ENCODE data around the gene MAP1LC3C. TPM values are rescaled to one million over a fixed set of nuclear protein-coding genes. Genes with fewer than 3 reads are reported as not detected.

MAP1LC3C gene
- total RNA-seq, 1 experiment from 2014 or later, result not detected

DNA sequence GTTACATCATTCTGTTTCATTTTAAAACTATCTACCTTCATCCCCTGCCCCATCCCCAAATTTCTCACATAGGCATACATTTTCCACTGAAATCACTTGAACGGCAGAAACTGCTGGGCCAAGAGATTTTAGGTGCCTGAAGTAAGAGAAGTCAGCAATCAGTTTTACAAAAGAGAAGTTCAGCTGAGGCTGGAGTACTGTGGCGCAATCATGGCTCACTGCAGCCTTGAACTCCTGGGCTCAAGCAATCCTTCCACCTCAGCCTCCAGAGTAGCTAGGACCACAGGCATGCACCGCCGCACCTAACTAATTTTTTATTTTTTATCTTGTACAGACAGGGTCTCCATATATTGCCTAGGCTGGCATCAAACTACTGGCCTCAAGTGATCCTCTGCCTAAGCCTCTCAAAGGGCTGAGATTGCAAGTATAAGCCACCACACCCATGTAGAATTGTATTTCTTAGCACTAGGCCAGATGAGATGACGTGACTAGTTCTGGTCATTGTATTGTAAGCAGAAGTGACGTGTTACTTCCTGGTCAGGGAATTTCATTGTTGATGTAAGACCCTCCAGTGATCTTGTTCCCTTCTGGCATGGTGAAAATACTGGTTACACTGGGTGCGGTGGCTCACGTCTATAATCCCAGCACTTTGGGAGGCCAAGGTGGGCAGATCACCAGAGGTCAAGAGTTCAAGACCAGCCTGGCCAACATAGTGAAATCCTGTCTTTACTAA lies 34.2 kb downstream of the MAP1LC3C start:
- Histone ChIP-seq H3K36me3 (ENCODE audit: low read depth, low read length) (no peaks in the 10 kb centered on the region), H3K4me3 (ENCODE audit: low read length) (no peak overlapping the region), H3K27me3 (ENCODE audit: low read length) (no peaks in the 10 kb centered on the region), H3F3A (ENCODE audit: low read length, unreplicated experiment) (no peaks in the 10 kb centered on the region), H3K4me2 (ENCODE audit: low read length) (no peak overlapping the region), H3K9ac (ENCODE audit: low read length) (no peak overlapping the region), H3K9me3 (ENCODE audit: low read length) (no peaks in the 10 kb centered on the region), H3K9me2 (replicated peaks; ENCODE audit: low read length) (no peaks in the 10 kb centered on the region), H3K27ac (ENCODE audit: low read length) (no peak overlapping the region), H2AFZ (ENCODE audit: low read length) (no peak overlapping the region), H3K4me1 (ENCODE audit: insufficient read depth, low read length) (no peaks in the 10 kb centered on the region), H4K20me1 (ENCODE audit: low read length) (no peaks in the 10 kb centered on the region), H3K79me2 (ENCODE audit: low read length) (no peaks in the 10 kb centered on the region)
- intact Hi-C loops (cut with micrococcal nuclease), result no loop called here
- no TSS peak for BruUV-seq (replicated peaks)
- ATAC-seq (no peak), DNase-seq (no peak)
- no peak for TF ChIP-seq EZH2 (IDR thresholded peaks at IDR 0.05; ENCODE audit: low read length, unreplicated experiment)
- TF ChIP-seq CTCF (conservative IDR thresholded peaks at IDR 0.05; ENCODE audit: low read depth, low read length), result no peak
- TF ChIP-seq EZH2phosphoT487 (IDR thresholded peaks at IDR 0.05; ENCODE audit: borderline replicate concordance, low read length), result no peak
- ChIA-PET CTCF (no interaction called here), POLR2A (ENCODE audit: unreplicated experiment) (no interaction called here)

GRCh38 chr1:241963722-241964121 lies 35.2 kb downstream of the MAP1LC3C start:
- Histone ChIP-seq H3K4me1 (ENCODE audit: insufficient read depth, low read length) (no peaks in the 10 kb centered on the region), H3F3A (ENCODE audit: low read length, unreplicated experiment) (no peaks in the 10 kb centered on the region), H3K4me3 (ENCODE audit: low read length) (no peak overlapping the region), H3K9me2 (replicated peaks; ENCODE audit: low read length) (no peaks in the 10 kb centered on the region), H3K9me3 (ENCODE audit: low read length) (no peaks in the 10 kb centered on the region), H3K27me3 (ENCODE audit: low read length) (no peaks in the 10 kb centered on the region), H4K20me1 (ENCODE audit: low read length) (no peaks in the 10 kb centered on the region), H3K79me2 (ENCODE audit: low read length) (no peaks in the 10 kb centered on the region), H3K27ac (ENCODE audit: low read length) (no peak overlapping the region), H2AFZ (ENCODE audit: low read length) (no peak overlapping the region), H3K36me3 (ENCODE audit: low read depth, low read length) (no peaks in the 10 kb centered on the region), H3K4me2 (ENCODE audit: low read length) (no peak overlapping the region), H3K9ac (ENCODE audit: low read length) (no peak overlapping the region)
- no TSS peak for BruUV-seq (replicated peaks)
- DNase-seq (no peak), ATAC-seq (no peak)
- intact Hi-C loops (cut with micrococcal nuclease), result no loop called here
- TF ChIP-seq CTCF (conservative IDR thresholded peaks at IDR 0.05; ENCODE audit: low read depth, low read length) (no peak), EZH2 (IDR thresholded peaks at IDR 0.05; ENCODE audit: low read length, unreplicated experiment) (no peak), EZH2phosphoT487 (IDR thresholded peaks at IDR 0.05; ENCODE audit: borderline replicate concordance, low read length) (no peak)
- CTCF ChIA-PET, result no interaction called here
- POLR2A ChIA-PET (ENCODE audit: unreplicated experiment), result no interaction called here

GRCh38 chr1:241962153-241962552 lies 36.7 kb downstream of the MAP1LC3C start:
- H2AFZ ChIP-seq (ENCODE audit: low read length), result no peak overlapping the region
- no peak overlapping the region for H3K27ac ChIP-seq (ENCODE audit: low read length)
- H4K20me1 ChIP-seq (ENCODE audit: low read length), result no peaks in the 10 kb centered on the region
- no peaks in the 10 kb centered on the region for H3K36me3 ChIP-seq (ENCODE audit: low read depth, low read length)
- no peaks in the 10 kb centered on the region for H3K4me1 ChIP-seq (ENCODE audit: insufficient read depth, low read length)
- H3F3A ChIP-seq (ENCODE audit: low read length, unreplicated experiment), result no peaks in the 10 kb centered on the region
- no peaks in the 10 kb centered on the region for H3K9me3 ChIP-seq (ENCODE audit: low read length)
- H3K9ac ChIP-seq (ENCODE audit: low read length), result no peak overlapping the region
- no peaks in the 10 kb centered on the region for H3K9me2 ChIP-seq (replicated peaks; ENCODE audit: low read length)
- H3K4me3 ChIP-seq (ENCODE audit: low read length), result no peak overlapping the region
- H3K79me2 ChIP-seq (ENCODE audit: low read length), result no peaks in the 10 kb centered on the region
- TF ChIP-seq EZH2 (IDR thresholded peaks at IDR 0.05; ENCODE audit: low read length, unreplicated experiment), result no peak
- no peak for TF ChIP-seq EZH2phosphoT487 (IDR thresholded peaks at IDR 0.05; ENCODE audit: borderline replicate concordance, low read length)
- TF ChIP-seq CTCF (conservative IDR thresholded peaks at IDR 0.05; ENCODE audit: low read depth, low read length), result no peak
- intact Hi-C loops (cut with micrococcal nuclease), result no loop called here
- no peaks in the 10 kb centered on the region for H3K27me3 ChIP-seq (ENCODE audit: low read length)
- no TSS peak for BruUV-seq (replicated peaks)
- DNase-seq, result no peak
- ChIA-PET CTCF (no interaction called here), POLR2A (ENCODE audit: unreplicated experiment) (interaction anchor here (0.7 kb wide), 1 partner anchor 1160 kb away, joined by 5 read pairs; no protein-coding TSS in a partner anchor)
- H3K4me2 ChIP-seq (ENCODE audit: low read length), result no peak overlapping the region
- no peak for ATAC-seq
